ENCODE data around the gene TMEM183A. TPM values are rescaled to one million over a fixed set of nuclear protein-coding genes. Genes with fewer than 3 reads are reported as not detected.
A peak's percentile ranks its signal among the peaks of the same experiment; 100 is the strongest.

TMEM183A gene, protein sequence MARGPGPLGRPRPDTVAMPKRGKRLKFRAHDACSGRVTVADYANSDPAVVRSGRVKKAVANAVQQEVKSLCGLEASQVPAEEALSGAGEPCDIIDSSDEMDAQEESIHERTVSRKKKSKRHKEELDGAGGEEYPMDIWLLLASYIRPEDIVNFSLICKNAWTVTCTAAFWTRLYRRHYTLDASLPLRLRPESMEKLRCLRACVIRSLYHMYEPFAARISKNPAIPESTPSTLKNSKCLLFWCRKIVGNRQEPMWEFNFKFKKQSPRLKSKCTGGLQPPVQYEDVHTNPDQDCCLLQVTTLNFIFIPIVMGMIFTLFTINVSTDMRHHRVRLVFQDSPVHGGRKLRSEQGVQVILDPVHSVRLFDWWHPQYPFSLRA
- 74.1 TPM for total RNA-seq

DNA sequence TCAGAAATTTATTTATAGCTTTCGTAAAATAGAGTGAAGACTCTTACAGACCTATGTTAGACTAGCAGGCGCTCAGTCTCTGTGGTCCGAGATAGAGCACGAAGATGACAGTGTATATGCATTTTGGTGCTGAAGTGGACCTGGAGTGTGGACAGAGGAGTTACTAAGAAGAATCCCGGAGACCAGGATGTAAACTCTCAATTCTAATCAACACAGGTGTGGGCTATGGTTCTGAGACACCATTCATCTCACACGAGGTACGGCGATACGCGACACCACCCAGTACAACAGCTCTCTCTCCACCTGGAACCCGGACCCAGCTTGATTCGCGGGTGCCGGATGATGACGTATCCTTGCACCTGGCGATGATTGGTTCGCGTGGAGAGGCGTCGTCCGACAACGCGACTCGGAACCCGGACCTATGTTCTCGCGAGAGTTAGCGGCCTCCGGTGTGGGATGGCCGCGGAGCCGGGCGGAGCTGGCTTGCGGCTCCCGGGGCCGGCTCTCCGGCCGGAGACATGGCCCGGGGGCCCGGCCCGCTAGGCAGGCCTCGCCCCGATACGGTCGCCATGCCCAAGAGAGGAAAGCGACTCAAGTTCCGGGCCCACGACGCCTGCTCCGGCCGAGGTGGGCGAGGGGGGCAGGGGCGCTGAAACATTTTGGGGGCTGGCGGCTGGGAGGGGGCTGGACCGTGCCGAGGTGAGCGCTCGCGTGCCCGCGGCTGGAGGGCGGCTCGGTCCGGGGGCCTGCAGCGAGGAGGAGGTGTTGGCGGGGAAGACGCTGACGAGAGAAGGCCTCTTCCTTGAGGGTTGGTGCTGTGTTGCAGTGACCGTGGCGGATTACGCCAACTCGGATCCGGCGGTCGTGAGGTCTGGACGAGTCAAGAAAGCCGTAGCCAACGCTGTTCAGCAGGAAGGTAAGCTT lies at the start of gene TMEM183A:
TSS of gene TMEM183A (plus strand) at position 427 of the 924 bp plus-strand sequence. CDS start at position 519, 92 bp downstream.
- peak; percentile 84 to 98 (median 98) for DNase-seq (ENCODE audit: low read depth in 2 of 3, low spot score in 2 of 3)

GRCh38 chr1:202957733-202958543 lies 49.2 kb upstream of the TMEM183A start, which contains the start of gene ADIPOR1:
Gene ADIPOR1 (minus strand): TSS chr1:202958312. CDS start chr1:202951070, 7,242 bp downstream.
- peak; percentile 76 to 92 (median 91) for DNase-seq (ENCODE audit: low read depth in 2 of 3, low spot score in 2 of 3)

GRCh38 chr1:202958544-202959275 lies 48.5 kb upstream of the TMEM183A start:
- peak in 2 of 3 donors; percentile 23 to 58 for DNase-seq (ENCODE audit: low read depth in 2 of 3, low spot score in 2 of 3)

- no peak for DNase-seq (ENCODE audit: low read depth in 2 of 3, low spot score in 2 of 3)
Observed at GRCh38 chr1:202959276-202959620, 47.9 kb upstream of the TMEM183A start.

DNA sequence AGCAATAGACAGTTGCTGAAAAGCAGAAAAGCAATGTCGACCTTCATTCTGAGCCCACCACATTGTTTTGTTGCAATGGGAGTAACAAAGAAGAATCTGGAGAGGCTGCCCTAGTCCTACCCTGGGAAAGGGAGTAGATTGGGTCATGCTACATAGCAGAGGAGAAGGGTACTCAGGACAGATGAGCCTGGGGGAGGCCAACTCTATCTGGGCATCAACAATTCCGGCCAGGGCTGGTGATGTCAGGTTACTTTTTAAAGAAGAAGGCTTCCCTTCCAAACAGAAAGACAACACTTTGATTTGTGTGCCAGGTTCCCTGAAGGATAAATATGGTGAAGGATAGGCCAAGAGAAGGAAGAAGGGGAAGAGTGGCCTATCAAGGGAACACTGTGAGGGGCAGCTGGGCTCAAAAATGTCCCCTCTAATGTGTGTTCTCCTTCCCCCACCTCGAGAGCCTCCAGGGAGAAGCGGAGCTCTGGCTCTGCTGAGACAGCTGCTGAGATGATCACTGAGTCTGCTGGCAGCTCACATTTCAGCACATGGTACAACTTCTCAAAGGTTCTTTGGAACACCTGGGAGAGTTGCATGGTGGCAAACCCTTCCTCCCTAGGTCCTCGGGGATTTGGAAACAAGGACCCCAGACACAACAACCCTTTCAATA lies 45.8 kb upstream of the TMEM183A start:
- DNase-seq (ENCODE audit: low read depth in 2 of 3, low spot score in 2 of 3), result no peak

DNA sequence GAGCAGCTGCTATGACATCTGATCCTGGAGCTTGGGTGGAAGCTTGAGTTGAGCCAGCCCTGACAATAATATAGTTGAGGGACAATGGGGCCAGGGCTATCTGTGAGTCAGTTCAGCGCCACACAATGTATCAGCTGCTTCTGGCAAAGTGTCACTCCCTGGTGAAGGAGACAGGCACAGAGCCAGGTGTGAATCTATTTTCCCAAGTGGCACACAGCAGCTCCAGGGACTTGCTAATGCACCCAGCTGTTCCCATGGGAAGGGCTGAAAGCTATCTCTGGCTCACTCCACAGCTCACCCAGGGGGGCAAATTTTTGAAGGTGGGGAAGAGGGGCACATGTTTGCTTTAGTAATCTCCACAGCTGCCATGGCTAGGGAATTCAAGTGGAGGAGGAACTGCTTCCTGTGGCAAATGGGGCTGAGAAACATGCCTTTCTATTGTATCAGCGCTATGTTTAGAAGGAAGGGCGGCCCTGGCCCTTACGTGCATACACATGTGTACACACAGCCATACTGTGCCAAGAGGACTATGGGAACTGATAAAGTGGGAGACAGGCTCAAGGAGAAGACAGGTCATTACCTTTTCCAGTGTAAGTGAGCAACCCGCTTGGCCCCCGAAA lies 42.3 kb upstream of the TMEM183A start:
- DNase-seq (ENCODE audit: low read depth in 2 of 3, low spot score in 2 of 3), result no peak

GRCh38 chr1:202965422-202965821 lies 41.8 kb upstream of the TMEM183A start:
- no peak for DNase-seq (ENCODE audit: low read depth in 2 of 3, low spot score in 2 of 3)

DNA sequence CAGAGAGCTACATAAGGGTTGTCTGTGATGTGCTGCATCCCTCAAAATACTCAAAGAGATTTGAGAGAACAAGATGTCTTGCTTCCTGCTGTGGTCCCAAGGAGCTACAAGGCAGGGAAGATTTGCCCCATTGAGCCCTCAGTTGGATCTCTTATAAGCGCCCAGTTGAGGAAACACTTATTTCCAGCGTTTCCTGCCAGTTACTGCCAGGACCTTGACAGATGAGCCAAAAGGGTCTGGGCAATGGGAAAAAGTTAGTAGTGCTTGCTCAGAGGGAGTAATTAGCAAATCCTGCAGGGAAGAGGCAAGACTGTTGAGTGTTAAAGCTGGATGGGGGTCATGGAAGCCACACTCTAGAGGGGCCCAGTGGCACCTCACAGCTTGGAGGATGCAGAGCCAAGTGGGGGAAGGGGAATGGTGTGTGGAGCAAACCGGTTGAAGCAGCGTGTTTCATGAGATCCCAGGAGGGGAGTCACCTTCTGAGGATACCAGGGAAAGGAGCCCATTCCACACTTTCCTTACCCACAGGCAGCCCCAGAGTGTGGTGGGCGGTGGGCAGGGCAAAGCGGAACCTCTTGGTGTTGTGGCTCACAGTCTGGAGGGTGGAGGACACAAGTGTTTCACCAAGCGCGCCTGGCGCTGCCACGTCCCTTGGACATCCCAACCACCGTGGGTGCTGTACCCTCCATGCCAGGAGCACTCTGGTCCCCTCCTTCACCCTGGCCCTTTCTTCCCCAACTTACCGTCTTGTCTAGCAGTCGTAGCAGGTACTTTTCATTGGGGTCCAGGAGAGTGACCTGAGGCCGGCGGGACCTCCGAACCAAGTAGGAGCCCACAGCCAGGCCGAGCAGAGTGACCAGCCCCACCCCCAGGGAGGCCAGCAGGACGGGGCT lies 40.9 kb upstream of the TMEM183A start:
- DNase-seq (ENCODE audit: low read depth in 2 of 3, low spot score in 2 of 3), result no peak

GRCh38 chr1:202967684-202968281 lies 39.4 kb upstream of the TMEM183A start:
- DNase-seq (ENCODE audit: low read depth in 2 of 3, low spot score in 2 of 3), result peak in 2 of 3 donors; percentile 45 to 57

DNA sequence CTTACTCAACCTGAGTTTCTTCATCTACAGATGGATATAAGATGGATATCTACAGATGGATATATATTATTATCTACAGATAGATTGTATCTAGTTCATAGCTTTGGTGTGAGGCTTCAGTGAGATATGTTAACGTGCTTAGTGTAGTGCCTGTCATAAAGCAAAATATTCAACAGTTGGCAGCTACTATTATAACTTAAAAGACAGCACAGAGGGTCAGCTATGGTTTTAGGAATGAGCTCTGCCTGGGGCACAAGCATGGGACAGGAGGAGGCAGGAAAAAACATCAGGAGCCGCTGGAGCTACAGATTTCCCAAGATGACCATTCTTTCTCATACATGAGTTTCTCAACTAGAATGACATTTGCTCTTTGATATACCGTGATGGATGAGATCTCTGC lies 38.8 kb upstream of the TMEM183A start:
- DNase-seq (ENCODE audit: low read depth in 2 of 3, low spot score in 2 of 3), result no peak

- peak in 2 of 3 donors; percentile 94 to 99 for DNase-seq (ENCODE audit: low read depth in 2 of 3, low spot score in 2 of 3)
Observed at GRCh38 chr1:202968895-202969295, 38.3 kb upstream of the TMEM183A start.

- DNase-seq (ENCODE audit: low read depth in 2 of 3, low spot score in 2 of 3), result no peak
Observed at GRCh38 chr1:202972046-202972445, 35.1 kb upstream of the TMEM183A start.

DNA sequence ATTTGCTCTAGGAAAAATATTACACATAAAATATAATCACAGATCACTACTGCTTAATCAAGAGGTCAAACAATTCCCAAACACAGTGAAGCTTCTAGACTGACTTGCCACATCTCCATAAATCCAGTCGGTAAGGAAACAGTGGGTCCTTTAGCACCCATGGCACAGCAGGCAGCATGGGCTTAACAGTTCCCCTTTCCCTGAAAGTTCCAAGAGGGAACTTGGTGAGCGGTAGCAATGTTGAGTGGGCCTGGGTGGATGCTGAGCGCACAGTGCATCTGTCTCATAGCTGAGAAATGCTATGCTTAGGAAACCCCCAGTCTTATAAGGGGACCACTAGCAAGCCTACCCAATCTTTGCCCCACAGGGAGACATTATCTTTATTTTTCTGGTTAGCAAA lies 32.3 kb upstream of the TMEM183A start:
- DNase-seq (ENCODE audit: low read depth in 2 of 3, low spot score in 2 of 3), result no peak

DNA sequence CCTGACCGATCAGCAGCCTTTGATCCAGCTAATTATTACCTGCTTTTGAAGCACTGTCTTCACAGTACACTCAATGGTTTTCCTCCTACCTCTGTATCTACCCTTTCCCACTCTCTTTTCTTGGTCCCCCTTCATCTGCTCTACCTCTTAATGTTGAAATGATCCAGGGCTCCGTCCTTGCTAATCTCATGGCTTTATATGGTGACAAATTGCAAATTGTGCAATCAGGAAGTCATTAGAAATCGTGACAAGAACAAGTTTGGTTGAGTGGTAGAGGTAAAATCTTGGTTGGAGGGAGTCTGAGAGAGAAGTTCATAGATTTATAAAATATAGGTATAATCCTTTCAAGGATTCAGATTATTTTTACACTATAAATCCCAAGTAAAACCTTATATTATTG lies 30.5 kb upstream of the TMEM183A start:
- no peak for DNase-seq (ENCODE audit: low read depth in 2 of 3, low spot score in 2 of 3)

GRCh38 chr1:202979459-202979858 lies 27.7 kb upstream of the TMEM183A start:
- DNase-seq (ENCODE audit: low read depth in 2 of 3, low spot score in 2 of 3), result no peak

DNA sequence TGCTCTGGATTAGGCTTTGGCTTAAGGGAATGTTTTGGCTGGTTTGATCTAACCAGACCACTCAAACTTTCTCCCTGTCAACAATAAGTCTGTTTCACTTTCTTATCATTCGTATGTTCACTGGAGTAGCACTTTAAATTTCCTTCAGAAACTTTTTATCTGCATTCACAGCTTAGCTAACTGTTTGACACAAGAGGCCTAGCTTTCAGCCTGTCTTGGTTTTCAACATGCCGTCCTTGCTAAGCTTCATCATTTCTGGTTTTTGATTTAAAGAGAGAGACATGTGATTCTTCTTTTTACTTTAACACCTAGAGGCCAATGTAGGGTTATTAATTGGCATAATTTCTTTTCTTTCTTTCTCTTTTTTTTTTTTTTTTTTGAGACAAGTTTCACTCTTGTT lies 25.2 kb upstream of the TMEM183A start:
- peak in 1 of 3 donors; percentile 43 for DNase-seq (ENCODE audit: low read depth in 2 of 3, low spot score in 2 of 3)

DNA sequence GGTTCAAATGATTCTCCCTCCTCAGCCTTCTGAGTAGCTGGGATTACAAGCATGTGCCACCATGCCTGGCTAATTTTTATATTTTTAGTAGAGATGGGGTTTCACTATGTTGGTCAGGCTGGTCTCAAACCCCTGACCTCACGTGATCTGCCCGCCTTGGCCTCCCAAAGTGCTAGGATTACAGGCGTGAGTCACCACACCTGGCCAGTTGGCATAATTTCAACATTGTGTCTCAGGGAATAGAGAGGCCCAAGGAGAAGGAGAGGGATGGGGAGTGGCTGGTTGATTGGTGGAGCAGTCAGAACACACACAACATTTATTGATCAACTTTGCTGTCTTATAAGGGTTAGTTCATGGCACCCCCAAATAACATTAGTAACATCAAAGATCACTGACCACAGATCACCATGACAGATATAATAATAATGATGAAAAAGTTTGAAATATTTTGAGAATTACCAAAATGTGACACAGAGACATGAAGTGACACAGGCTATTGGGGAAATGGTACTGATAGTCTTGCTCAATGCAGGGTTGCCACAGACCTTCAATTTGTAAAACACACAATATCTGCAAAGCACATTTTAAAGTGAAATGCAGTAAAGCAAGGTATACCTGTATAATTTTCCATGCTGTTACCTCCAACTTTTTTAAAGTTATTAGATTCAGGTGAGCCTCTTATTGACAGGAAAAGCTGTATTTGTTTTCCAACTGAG lies 24.3 kb upstream of the TMEM183A start:
- no peak for DNase-seq (ENCODE audit: low read depth in 2 of 3, low spot score in 2 of 3)

Data from hematopoietic multipotent progenitor cell (in vitro differentiated cells).